NCI-H82 (cell line): ENCODE results near the gene MINAR1.
A peak's percentile ranks its signal among the peaks of the same experiment; 100 is the strongest.
"Not testable (repeated sequence)": the region's sequence is repeated elsewhere in the genome, so short reads cannot be mapped to it uniquely, and the experiment has no call there.

ENCODE experiments used
- DNase-seq: peaks from one replicate; lab custom pipeline; 2025; lab: John Stamatoyannopoulos, UW

MINAR1 gene, protein sequence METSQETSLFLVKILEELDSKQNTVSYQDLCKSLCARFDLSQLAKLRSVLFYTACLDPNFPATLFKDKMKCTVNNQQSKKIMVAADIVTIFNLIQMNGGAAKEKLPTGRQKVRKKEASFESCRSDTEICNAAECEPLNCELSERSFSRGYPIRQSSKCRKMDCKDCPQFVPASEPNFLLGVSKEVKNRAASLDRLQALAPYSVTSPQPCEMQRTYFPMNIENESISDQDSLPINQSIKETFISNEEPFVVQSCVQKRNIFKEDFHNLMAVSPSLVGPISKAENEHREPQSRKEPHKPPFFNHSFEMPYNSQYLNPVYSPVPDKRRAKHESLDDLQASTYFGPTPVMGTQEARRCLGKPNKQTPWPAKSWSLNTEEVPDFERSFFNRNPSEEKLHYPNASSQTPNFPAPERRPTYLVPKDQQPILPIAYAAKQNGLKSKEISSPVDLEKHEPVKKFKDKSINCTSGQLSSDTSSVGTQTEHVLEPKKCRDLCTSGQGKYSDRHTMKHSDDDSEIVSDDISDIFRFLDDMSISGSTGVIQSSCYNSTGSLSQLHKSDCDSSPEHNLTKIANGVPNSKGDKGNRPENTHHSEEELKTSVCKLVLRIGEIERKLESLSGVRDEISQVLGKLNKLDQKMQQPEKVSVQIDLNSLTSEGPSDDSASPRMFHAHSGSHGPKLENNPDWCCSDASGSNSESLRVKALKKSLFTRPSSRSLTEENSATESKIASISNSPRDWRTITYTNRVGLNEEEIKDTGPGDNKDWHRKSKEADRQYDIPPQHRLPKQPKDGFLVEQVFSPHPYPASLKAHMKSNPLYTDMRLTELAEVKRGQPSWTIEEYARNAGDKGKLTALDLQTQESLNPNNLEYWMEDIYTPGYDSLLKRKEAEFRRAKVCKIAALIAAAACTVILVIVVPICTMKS

DNA sequence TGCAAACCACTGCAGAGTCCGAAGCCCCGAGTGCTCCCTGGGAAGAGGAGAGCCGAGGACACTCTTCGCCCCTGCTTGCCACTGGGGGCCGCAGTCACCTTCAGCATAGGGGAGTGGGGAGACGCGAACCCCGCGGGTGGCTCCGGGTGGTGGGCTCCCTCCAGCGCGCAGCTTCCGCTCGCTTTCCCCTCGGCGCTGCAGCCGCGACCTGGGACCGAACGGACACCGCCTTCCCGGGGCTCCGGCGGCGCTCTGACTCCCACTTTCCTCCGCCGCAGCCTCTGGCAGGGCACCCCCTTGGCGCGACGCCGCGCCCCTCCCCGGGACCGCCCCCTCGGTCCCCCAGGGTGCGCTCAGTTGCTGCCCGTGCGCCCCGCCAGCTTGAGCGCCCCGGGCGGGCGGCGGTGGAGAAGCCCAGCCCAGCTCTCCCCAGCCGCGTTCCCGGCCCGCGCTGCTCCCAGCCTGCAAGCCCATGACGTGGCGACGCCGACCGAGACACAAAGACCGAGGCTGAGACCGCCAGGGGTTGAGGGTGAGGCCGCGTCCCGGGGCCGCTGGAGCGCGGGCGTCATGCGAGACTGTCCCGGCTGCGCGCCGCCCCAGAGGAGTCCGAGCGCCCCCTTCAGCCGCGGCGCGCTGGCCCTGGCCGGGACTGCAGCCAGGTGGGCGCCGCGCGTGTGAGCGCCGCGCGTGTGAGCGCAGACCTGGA, at the start of gene MINAR1:
Gene MINAR1, plus strand, starts transcription at position 701 of the 709 bp plus-strand sequence. CDS start 23,812 bp downstream, outside the sequence.
- DNase-seq, result peak; percentile 44

DNA sequence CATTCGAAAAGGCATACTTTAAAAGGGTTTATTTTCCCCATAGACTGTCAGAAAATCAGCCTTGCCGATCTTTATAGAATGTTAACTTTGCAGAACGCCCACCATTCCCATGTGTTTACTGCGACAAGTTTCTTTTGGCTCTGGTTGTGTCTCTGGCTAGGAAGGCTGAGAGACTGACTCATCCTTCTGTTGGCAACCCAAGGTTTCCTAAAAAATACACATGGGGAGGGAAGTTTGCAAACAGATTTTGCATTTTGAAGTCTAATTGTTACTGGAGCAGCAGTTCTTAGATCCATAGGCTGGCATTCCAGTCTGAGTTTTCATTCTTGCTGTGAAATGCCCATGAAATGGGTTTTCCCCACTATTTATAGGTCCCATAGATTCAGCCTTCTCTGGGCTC, 37.9 kb upstream of the MINAR1 start:
- no peak for DNase-seq

DNA sequence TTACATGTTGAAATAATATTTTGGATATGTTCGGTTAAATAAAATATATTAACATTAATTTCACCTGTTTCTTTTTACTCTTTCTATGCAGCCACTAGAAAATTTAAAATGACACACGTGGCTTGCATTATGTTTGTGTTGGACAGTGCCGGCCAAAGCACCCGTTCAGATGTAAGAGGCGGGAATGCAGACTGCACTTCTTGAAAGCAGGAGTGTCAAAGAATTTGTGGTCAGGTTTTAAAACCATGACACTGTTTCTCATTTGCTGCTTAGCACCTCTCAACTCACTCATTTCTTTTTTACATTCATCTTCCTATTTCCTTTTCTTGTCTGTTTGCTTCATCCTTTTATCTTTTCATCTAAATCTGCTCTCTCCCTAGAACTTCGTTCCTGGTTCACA, 35.3 kb upstream of the MINAR1 start:
- DNase-seq, result no peak

DNA sequence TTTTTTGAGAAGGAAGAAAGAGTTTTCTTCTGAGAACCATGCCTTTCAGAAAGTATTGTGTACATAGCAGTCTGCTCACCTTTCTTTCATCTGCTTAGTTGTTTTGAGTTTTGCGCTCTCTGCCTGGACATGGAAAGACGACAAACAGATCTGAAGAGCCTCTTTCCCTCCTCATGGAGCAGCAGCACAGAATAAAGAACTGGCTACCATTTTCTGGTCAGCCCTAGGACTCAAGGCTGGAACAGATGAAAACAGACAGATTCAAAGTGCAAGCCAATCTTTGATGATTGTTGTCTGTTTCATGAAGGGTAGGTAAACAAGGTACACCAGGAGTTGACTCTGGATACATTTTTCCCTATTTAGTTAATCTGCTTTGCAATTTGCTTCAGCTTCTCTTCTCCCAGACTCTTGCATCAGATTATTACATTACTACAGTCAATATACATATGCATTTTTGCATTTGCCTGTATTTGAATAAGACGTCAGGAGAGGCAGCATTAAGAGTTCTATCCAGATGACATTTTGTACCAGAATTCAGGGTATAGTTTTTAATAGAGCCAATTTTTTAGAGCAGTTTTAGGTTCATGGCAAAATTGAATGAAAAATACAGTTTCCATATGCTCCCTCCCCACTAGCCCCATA, 34.7 kb upstream of the MINAR1 start:
- no peak for DNase-seq

GRCh38 chr15:79399606-79400005, 32.5 kb upstream of the MINAR1 start:
- DNase-seq, result no peak

- DNase-seq, result no peak
Observed at GRCh38 chr15:79400650-79401049, 31.5 kb upstream of the MINAR1 start.

GRCh38 chr15:79401301-79401700, 30.8 kb upstream of the MINAR1 start:
- no peak for DNase-seq

DNA sequence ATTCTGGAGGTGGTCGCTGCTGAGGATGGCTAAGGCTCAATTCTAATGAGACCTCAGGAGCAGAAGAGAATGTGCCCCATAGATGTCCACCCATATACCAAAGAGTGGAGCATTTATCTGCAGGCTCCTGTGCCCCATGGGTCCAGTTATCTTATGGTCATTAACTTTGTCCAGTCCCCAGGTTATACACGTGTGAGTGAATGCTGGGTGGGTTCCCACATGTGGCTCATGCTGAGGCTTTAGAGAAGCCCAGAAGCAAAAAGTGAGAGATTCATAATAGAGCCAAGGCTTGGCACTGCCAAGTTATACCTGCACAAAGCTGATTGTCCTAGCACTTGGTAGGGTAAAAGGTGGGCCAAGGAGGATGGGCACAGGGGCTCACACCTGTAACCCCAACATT, 30.0 kb upstream of the MINAR1 start:
- no peak for DNase-seq

- DNase-seq, result no peak
Observed at GRCh38 chr15:79403501-79403900, 28.6 kb upstream of the MINAR1 start.

- no peak for DNase-seq
Observed at GRCh38 chr15:79406210-79406609, 25.9 kb upstream of the MINAR1 start.

GRCh38 chr15:79408041-79408440, 24.1 kb upstream of the MINAR1 start:
- no peak for DNase-seq

DNA sequence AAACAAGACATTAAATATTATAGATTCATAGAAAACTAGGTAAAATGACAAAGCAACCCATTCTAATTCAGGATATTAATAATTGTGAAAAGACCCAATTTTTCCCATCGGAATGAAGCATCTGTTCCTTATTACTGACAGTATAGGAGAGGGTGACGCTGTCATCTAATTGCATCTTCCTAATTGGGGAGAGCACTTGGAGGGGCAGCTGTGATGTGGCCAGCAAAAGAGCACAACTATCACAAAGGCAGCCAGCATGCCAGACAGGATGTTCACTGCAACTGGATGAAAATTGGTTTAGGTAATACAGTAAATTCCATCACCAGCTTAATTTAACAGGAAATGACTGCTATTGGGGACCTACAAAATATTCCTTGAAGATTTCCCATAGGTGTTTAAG, 21.9 kb upstream of the MINAR1 start:
- DNase-seq, result no peak

- DNase-seq, result no peak
Observed at GRCh38 chr15:79412010-79412409, 20.1 kb upstream of the MINAR1 start.

- DNase-seq, result no peak
Observed at GRCh38 chr15:79412429-79412828, 19.7 kb upstream of the MINAR1 start.

DNA sequence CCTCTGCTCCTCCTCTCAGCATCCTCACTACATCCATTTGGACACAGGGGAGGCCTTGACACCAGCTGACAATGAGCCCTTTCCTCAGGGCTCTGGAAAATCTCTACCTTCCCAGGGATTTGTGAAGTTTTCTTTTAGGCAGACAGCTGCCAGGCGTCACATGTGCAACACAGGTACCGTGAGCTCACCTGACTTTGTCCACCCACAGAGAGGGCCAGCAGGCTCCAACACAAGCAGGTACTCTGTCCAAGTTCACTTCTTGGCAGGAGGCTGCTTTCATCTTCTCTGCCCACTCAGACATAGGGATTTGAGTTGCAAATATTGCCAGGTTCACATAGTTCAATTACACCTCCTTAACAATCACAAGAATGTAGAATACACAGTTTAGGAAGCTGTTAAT, 15.3 kb upstream of the MINAR1 start:
- DNase-seq, result no peak

- DNase-seq, result no peak
Observed at GRCh38 chr15:79418693-79419279, 13.3 kb upstream of the MINAR1 start.

DNA sequence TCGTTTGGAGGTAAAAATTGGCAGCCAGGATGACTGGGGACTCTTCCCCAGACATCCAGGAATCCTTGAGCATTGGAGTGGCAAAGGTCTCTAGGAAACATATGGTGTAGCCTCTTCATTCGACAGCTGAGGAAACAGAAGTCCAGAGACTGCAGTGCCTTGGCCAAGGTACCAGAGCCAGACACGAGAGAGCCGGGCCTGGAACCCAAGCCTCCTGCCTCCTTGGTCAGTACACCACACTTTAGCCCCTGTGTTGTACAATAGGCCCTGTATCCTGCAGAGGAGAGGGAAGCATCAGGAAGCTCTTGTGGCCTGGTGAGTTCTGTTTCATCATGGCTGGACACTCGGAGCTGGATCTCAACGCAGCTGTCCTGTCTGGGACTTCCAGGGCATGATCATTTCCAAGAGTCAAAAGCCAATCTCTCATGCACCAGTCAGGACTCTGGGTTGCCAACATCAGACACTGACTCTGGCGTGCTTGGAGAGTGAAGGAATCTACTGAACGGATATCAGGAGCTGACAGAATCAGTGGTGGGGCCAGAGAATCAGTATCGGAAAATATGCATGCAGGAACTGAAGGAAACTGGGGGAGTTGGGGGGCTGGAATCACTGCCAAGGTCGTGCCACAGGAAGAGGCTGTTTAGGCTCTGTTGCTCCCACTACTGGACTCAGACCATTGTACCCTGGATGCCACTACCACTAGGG, 6.4 kb upstream of the MINAR1 start:
- DNase-seq, result no peak

- DNase-seq, result not testable (repeated sequence)
Observed at GRCh38 chr15:79426899-79427298, 5.2 kb upstream of the MINAR1 start.

DNA sequence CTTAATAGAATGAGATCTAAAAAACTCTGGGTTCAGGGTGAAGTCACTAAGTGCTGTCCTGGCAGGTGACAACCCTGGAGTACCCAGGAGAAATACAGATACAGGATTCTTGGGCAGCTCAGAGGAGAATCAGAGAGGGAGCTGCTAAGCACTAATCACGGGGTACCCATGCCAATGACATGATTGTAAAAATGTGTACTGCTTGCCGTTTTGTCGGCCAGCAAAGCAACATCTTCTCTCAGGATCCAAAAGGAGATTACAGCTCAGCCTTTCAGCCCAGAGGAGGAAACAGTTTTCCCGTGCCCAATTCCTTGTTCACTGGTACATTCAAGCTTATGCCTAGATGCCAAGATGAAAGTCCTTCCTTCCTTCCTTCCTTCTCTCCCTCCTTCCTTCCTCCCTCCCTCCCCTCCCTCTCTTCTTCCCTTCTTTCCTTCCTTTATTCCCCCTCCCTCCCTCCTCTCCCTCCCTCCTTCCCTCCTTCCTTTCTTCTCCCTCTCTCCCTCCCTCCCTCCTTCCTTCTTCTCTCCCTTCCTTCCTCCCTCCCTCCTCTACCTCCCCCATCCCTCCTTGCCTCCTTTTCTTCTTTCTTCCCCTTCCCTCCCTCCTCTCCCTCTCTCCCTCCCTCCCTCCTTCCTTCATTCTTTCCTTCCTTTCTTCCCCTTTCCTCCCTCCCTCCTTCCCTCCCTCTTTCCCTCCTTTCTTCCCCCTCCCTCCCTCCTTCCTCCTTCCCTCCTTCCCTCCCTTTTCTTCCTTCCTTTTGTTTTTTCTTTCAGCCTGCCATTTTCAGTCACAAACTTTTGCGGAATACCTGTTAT, 4.1 kb upstream of the MINAR1 start:
- DNase-seq, result no peak
